Left lung (tissue), 10 donors: ENCODE measurements around the gene TMEM239. TPM values are rescaled to one million over a fixed set of nuclear protein-coding genes. Genes with fewer than 3 reads are reported as not detected.
A peak's percentile ranks its signal among the peaks of the same experiment; 100 is the strongest.

ENCODE experiments used
- ATAC-seq: fragments of 200-7000 bp; cut with Tn5 transposase; one replicate; pipeline ENCODE4 v1.9.1; 2020; ENCODE audit warnings: moderate library complexity
- DNase-seq, 4 donors: peaks; one replicate each; pipeline ENCODE4 v3.0.0-alpha.2; 2013 to 2020
- H3K27ac ChIP-seq, 2 donors: fragments of 200-600 bp; sonication (generic) in 1 of 2; one replicate each; pipeline versions ENCODE4 v1.5.0 to v1.8.0; 2020 to 2021
- H3K27me3 ChIP-seq, 2 donors: fragments of 200-600 bp; sonication (generic) in 1 of 2; one replicate each; pipeline versions ENCODE4 v1.5.0 to v1.8.0; 2020 to 2021
- H3K36me3 ChIP-seq, 2 donors: fragments of 200-600 bp; sonication (generic) in 1 of 2; one replicate each; pipeline versions ENCODE4 v1.5.0 to v1.8.0; 2020 to 2021
- H3K4me1 ChIP-seq, 2 donors: fragments of 200-600 bp; one replicate each; pipeline ENCODE4 v1.8.0; 2021
- H3K4me3 ChIP-seq, 2 donors: fragments of 200-600 bp; sonication (generic) in 1 of 2; one replicate each; pipeline versions ENCODE4 v1.5.0 to v1.8.0; 2020 to 2021; ENCODE audit warnings: mild to moderate bottlenecking in 1 of 2
- H3K9me3 ChIP-seq, 2 donors: fragments of 200-600 bp; sonication (generic) in 1 of 2; one replicate each; pipeline versions ENCODE4 v1.5.0 to v1.8.0; 2020 to 2021
- CTCF ChIP-seq, 2 donors: fragments of 200-600 bp; sonication (generic) in 1 of 2; IDR thresholded peaks; one replicate each; pipeline versions ENCODE4 v1.5.0 to v1.8.0; 2021; ENCODE audit warnings: antibody characterized with exemption in 2 of 2
- intact Hi-C, 2 donors: fragments of 100-400 bp; cut with DNase I; formaldehyde crosslinking; loops; one replicate each; pipeline versions ENCODE4 v1.11.2 to v1.14.2; 2022
- polyA plus RNA-seq, 6 donors: library from polyadenylated mRNA; unstranded; fragments of 120-200 nt; gene quantifications; one replicate each; pipeline ENCODE4 v1.2.1, GENCODE V29; 2013; ENCODE audit not compliant: insufficient read length in 6 of 6
- total RNA-seq, 2 donors: library from RNA; stranded (reverse); fragmentation: NEBNext Ultra II Directional; extraction: Animal tissue kit (Norgen Biotek cat#: 25700); gene quantifications; one replicate each; pipeline ENCODE4 v1.2.1, GENCODE V29; 2021
- donor health status: DM: no; HTN: yes; CAD: no.
- donor health status: DM: no; HTN: no; CAD: no.

TMEM239 gene
- total and polyA plus RNA-seq, 8 donors = 0.05 TPM; not detected in 7

- Histone ChIP-seq H3K36me3 (peaks cover 0 to 24% of the 10 kb centered on the region in 2 donors), H3K27ac (no peak overlapping the region), H3K4me3 (no peak overlapping the region), H3K27me3 (no peaks in the 10 kb centered on the region), H3K4me1 (peaks cover 3 to 20% of the 10 kb centered on the region in 2 donors), H3K9me3 (no peaks in the 10 kb centered on the region)
- ATAC-seq (no peak), DNase-seq (no peak)
- TF ChIP-seq CTCF (IDR thresholded peaks at IDR 0.05) = no peak
- intact Hi-C loops = no loop called here
Measured at GRCh38 chr20:2838170-2838797, 22.1 kb downstream of the TMEM239 start.

DNA sequence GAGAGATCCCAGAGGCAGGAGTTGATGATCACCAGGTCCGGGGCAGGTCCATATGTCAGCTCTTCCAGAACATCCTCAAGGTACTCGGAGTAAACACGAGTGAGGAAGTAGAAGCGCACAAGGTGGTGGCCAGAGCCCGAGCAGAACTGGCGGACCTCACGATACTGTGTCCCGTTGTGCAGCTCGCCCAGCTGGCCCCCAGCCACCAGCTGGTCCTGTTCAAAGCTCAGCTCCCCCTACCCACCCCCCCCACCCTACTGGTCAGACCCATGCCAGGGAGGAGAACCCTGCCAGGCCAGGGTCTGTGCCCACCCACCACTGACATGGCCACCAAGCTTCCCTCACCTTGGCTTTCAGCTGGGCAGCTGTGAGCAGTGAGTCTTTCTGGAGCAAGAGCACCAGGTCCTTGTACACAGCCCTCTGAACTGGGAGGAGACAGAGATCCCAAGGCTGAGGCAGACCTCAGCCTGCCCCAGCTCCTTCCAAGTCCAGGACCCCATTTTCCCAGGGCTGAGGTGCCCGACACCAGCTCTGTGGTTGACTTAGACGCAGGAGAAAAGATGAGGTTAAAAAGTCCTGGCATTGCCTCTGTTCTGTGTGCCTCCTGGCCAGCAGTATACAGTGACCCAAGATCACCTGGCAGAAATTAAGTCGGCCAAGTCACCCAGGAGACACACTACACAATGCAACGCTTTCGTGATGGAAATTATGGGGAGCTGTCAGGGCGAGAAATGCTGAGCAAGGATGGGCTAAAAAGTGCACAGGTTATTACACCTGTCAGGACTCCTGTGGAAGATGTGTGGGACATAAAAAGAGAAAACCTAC lies 22.9 kb downstream of the TMEM239 start:
- Histone ChIP-seq H3K4me1 (peaks cover 3 to 20% of the 10 kb centered on the region in 2 donors), H3K27ac (no peak overlapping the region), H3K9me3 (no peaks in the 10 kb centered on the region), H3K27me3 (no peaks in the 10 kb centered on the region), H3K36me3 (peaks cover 0 to 24% of the 10 kb centered on the region in 2 donors), H3K4me3 (peak overlapping the region in 1 of 2 donors; percentile 89)
- intact Hi-C loops = no loop called here
- no peak for DNase-seq
- TF ChIP-seq CTCF (IDR thresholded peaks at IDR 0.05) = no peak
- no peak for ATAC-seq

DNA sequence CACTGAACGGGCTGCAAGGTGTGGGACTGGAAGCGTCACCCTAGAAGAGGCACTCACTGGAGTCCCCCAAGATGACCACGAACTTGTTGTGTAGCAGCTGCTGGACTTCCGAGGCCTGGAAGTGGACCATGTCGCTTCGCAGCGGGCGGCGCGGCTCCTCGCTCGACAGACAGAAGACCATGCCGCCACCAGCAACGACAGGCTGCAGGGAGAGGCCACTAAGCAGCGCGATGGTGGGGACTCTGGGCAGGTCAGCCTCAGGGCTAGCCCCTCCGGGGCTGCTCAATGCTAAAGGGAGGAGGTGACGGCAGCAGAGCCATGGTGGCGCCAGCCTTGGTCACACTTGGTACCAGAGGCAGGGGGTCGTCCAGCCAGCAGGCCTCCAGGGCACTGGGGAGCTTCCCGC lies 23.6 kb downstream of the TMEM239 start:
- Histone ChIP-seq H3K9me3 (no peaks in the 10 kb centered on the region), H3K4me3 (peak overlapping the region; percentile 89 to 95), H3K27ac (peak overlapping the region; percentile 83 to 96), H3K4me1 (peaks cover 3 to 20% of the 10 kb centered on the region in 2 donors), H3K27me3 (no peaks in the 10 kb centered on the region), H3K36me3 (peaks cover 0 to 24% of the 10 kb centered on the region in 2 donors)
- no peak for ATAC-seq
- DNase-seq = no peak
- intact Hi-C loops = no loop called here
- TF ChIP-seq CTCF (IDR thresholded peaks at IDR 0.05) = no peak

- no peak for TF ChIP-seq CTCF (IDR thresholded peaks at IDR 0.05)
- intact Hi-C loops = no loop called here
- peak; percentile 99 for ATAC-seq
Measured at GRCh38 chr20:2840138-2840966, 24.2 kb downstream of the TMEM239 start, which contains the start of the genes PCED1A and VPS16. PCED1A (minus strand) TSS chr20:2840655; CDS start chr20:2839912, 743 bp downstream. VPS16 (plus strand) TSS chr20:2840745; CDS start chr20:2840775, 30 bp downstream.

More at GRCh38 chr20:2840138-2840966, 24.2 kb downstream of the TMEM239 start, which contains the start of the genes PCED1A and VPS16:
- Histone ChIP-seq H3K27me3 (no peaks in the 10 kb centered on the region), H3K36me3 (peaks cover 0 to 20% of the 10 kb centered on the region in 2 donors), H3K4me1 (peaks cover 3 to 20% of the 10 kb centered on the region in 2 donors), H3K27ac (peak within 1 kb of the TSS; percentile 83 to 96), H3K4me3 (peak within 1 kb of the TSS; percentile 89 to 95), H3K9me3 (no peaks in the 10 kb centered on the region)
- DNase-seq = peak; percentile 85 to 97 (median 91)
